Activated CD8-positive, alpha-beta T cell treated with anti-CD3 and anti-CD28 coated beads, Interleukin-2, amount 10 ng/mL, durations not matched to agents 7 days and 5 days (primary cell): ENCODE measurements around the gene DOCK8. TPM values are rescaled to one million over a fixed set of nuclear protein-coding genes. Genes with fewer than 3 reads are reported as not detected.

Experiments used
- ATAC-seq: fragments of 150-1000 bp; cut with Tn5 transposase; one replicate; pipeline ENCODE4 v1.10.0; 2021; ENCODE audit warnings: moderate library complexity
- CTCF ChIA-PET: fragments of 350-600 bp; sonication (Branson Sonifier 250); formaldehyde crosslinking; loops from one replicate; lab custom pipeline; 2021; ENCODE audit warnings: antibody characterized with exemption; lab: Charles Lee
- POLR2A ChIA-PET: fragments of 350-600 bp; sonication (Branson Sonifier 250); formaldehyde crosslinking; loops from one replicate; lab custom pipeline; 2021; ENCODE audit warnings: antibody characterized with exemption; lab: Charles Lee
- DNase-seq: peaks from one replicate; pipeline ENCODE4 v3.0.0-alpha.2; 2020
- H3K27ac Mint-ChIP-seq: one replicate; pipeline ENCODE4 v1.8.0; 2021; ENCODE audit warnings: mild to moderate bottlenecking, mixed read lengths
- H3K27me3 Mint-ChIP-seq: one replicate; pipeline ENCODE4 v1.8.0; 2021; ENCODE audit warnings: low read depth, mixed read lengths
- H3K36me3 Mint-ChIP-seq: one replicate; pipeline ENCODE4 v1.8.0; 2021; ENCODE audit warnings: low read depth, mixed read lengths
- H3K4me1 Mint-ChIP-seq: one replicate; pipeline ENCODE4 v1.8.0; 2021; ENCODE audit warnings: low read depth, mixed read lengths
- H3K4me3 Mint-ChIP-seq: one replicate; pipeline ENCODE4 v1.8.0; 2021; ENCODE audit warnings: mild to moderate bottlenecking, mixed read lengths
- H3K9me3 Mint-ChIP-seq: one replicate; pipeline ENCODE4 v1.8.0; 2022; ENCODE audit warnings: mixed read lengths; ENCODE audit not compliant: insufficient read depth
- total RNA-seq, 2 experiments: library from RNA; stranded (reverse); gene quantifications; one replicate each; pipeline ENCODE4 v1.2.3, GENCODE V29; 2021

Gene DOCK8
- total RNA-seq, 2 experiments from 2014 or later = 386 to 389 TPM

DNA sequence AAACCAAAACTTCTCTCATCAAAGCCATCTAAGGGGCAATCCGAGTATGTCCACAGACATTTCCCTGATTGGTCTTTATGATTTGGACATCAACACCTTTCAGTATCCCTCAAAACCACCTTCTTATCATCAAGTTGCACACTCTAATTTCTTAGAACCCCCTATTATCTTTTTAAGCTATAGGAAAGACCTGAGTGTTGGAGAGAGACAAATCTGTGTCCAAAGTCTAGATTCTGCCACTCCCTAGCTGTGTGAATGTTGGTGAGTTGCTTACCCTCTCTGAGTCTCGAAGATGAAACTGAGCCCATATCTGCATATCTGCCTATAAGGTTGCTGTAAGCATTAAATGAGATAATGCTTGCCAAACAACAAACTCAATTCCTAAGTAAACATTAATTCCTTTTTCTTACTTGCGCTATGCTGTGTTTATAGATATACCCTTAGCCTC is 159.1 kb downstream of the DOCK8 start:
- Mint-ChIP-seq H3K27me3 (no peaks in the 10 kb centered on the region), H3K36me3 (peaks cover 89% of the 10 kb centered on the region), H3K9me3 (no peaks in the 10 kb centered on the region), H3K4me1 (peaks cover 4% of the 10 kb centered on the region), H3K27ac (no peak overlapping the region), H3K4me3 (no peak overlapping the region)
- POLR2A ChIA-PET = no interaction called here
- DNase-seq = no peak
- CTCF ChIA-PET = no interaction called here
- no peak for ATAC-seq

DNA sequence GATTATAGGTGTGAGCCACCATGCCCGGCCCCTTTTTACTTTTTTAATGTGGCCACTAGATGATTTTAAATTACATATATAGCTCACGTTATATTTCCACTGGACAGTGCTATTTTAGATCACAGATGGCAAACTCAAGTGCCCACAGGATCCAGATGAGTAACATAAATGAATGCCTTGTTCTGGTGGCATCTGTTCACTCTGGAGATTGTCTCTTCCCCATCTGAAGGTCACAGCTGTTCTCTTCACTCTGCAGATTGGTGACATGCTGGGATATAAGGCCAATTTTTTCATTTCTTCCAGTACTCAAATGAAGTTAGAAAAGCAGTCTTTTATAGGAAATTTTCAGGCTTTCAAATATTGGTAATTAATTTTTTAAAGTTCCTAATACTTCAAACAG is 160.1 kb downstream of the DOCK8 start:
- peaks cover 91% of the 10 kb centered on the region for H3K36me3 Mint-ChIP-seq
- no peak for ATAC-seq
- DNase-seq = no peak
- H3K4me1 Mint-ChIP-seq = peaks cover 4% of the 10 kb centered on the region
- ChIA-PET CTCF (no interaction called here), POLR2A (no interaction called here)
- no peak overlapping the region for H3K27ac Mint-ChIP-seq
- no peaks in the 10 kb centered on the region for H3K9me3 Mint-ChIP-seq
- H3K4me3 Mint-ChIP-seq = no peak overlapping the region
- no peaks in the 10 kb centered on the region for H3K27me3 Mint-ChIP-seq

DNA sequence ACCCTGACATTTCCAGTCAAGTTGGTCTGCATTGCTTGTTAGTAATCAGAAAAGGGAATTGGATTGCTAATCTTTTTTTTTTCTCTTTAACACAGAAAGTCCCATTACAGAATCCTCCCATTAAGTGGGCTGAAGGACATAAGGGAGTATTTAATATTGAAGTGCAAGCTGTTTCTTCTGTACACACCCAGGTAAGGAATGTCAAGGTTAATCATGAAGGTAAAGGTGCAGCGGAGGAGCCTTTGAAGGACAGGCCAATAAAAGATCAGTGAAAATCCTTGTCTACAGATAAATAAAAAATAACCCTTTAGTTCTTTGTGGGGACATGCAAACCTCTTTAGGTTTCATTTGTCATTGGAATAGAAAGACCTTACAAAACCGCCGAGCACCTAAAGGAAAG is 161.4 kb downstream of the DOCK8 start:
- CTCF ChIA-PET = no interaction called here
- H3K4me1 Mint-ChIP-seq = peaks cover 4% of the 10 kb centered on the region
- ATAC-seq = no peak
- no peaks in the 10 kb centered on the region for H3K9me3 Mint-ChIP-seq
- H3K27me3 Mint-ChIP-seq = no peaks in the 10 kb centered on the region
- DNase-seq = no peak
- POLR2A ChIA-PET = no interaction called here
- H3K27ac Mint-ChIP-seq = no peak overlapping the region
- H3K36me3 Mint-ChIP-seq = peaks cover 82% of the 10 kb centered on the region
- no peak overlapping the region for H3K4me3 Mint-ChIP-seq

DNA sequence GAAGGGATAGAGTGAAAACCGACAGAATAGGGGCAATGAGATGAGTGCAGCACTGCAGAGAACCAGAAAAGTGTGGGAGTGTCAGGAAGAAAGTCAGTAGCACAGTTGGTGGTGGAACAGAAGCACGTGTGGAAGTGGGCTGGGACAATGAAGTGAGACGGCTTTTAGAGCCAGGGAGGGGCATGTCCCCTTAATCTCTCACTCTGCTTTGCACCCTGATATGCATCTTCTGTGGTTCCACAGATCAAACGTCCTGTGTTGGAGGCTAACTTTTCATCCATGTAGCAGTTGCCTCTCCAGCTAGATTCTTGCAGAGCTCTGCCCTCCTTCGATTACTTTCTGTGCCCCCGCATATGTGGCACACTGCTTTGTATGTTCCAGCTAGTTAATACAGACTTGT is 163.6 kb downstream of the DOCK8 start:
- DNase-seq = no peak
- Mint-ChIP-seq H3K36me3 (peaks cover 76% of the 10 kb centered on the region), H3K9me3 (no peaks in the 10 kb centered on the region), H3K27ac (peak overlapping the region; percentile 23), H3K27me3 (no peaks in the 10 kb centered on the region), H3K4me3 (no peak overlapping the region), H3K4me1 (peaks cover 4% of the 10 kb centered on the region)
- peak; percentile 33 for ATAC-seq
- POLR2A ChIA-PET = interaction anchor here (0.9 kb wide), 1 partner anchor 90 kb away, joined by 3 read pairs; no protein-coding TSS in a partner anchor
- CTCF ChIA-PET = no interaction called here

DNA sequence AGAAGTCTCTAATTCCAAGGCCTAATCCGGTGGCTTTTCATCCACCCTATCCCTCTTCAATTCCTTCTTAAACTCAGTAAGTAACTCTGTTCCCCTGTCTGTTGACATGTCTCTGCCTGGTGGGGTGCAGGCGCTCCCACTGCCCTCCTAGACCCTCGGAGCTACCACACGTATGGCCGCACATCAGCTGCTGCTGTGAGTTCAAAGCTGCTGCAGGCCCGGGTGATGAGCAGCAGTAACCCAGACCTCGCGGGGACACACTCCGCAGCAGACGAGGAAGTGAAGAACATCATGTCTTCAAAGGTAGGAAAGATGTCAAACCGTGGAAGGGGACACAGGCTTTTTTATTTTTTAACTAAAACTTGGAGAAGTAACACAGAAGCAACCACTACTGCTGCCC is 167.7 kb downstream of the DOCK8 start:
- Mint-ChIP-seq H3K27ac (peak overlapping the region; percentile 32), H3K9me3 (no peaks in the 10 kb centered on the region), H3K4me3 (no peak overlapping the region), H3K27me3 (no peaks in the 10 kb centered on the region), H3K4me1 (peaks cover 4% of the 10 kb centered on the region), H3K36me3 (peaks cover 68% of the 10 kb centered on the region)
- DNase-seq (no peak), ATAC-seq (no peak)
- ChIA-PET POLR2A (no interaction called here), CTCF (interaction anchor here (0.9 kb wide), 1 partner anchor 11 kb away, joined by 4 read pairs; no protein-coding TSS in a partner anchor)

DNA sequence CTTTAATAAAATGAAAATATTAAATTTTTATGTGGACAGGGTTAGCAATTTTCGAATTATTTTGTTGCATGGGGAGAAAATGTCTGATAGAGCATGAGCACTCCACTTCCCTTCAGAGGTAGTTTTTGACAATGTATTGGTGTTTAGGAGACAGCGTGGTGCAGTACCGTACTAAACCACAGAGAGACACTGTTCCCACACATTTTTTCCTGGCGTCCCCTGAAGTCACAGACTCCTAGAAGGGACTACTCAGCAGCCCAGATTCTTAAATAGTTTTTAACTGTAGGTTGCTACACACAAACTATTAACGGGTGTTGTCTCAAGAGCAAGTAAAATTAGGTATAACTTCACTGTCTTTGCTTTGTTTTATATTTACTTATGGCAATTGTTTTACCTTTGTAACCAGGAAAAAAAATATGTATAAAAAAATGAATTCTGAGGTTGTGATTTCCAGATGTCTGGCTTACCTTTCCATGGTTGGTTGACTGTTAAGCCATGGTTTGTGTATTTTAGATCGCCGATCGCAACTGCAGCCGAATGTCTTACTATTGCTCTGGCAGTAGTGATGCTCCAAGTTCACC is 171.2 kb downstream of the DOCK8 start:
- H3K4me3 Mint-ChIP-seq = no peak overlapping the region
- ChIA-PET CTCF (interaction anchor here (1.3 kb wide), 1 partner anchor 15 kb away, joined by 4 read pairs; no protein-coding TSS in a partner anchor), POLR2A (no interaction called here)
- peaks cover 73% of the 10 kb centered on the region for H3K36me3 Mint-ChIP-seq
- no peaks in the 10 kb centered on the region for H3K9me3 Mint-ChIP-seq
- ATAC-seq (no peak), DNase-seq (peak; percentile 33)
- H3K27ac Mint-ChIP-seq = no peak overlapping the region
- H3K27me3 Mint-ChIP-seq = no peaks in the 10 kb centered on the region
- no peaks in the 10 kb centered on the region for H3K4me1 Mint-ChIP-seq

DNA sequence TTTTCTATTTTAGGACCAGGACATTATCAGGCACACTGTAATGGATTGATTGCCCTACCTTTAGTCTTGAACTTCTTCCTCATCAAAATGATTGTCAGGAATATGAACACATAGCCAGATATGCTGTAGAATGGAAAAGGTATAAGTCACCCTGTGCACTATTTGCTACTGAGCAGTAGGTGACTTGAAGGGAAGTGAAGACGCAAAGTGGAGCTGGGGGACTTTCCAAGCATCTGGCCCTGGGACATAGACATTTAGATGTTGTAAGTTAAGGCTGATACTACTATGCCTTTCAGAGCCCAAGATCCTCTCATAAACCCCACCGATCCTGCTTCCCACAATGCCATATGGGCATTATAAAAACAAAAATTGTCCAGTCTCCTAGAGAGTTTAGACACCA is 174.5 kb downstream of the DOCK8 start:
- ATAC-seq (no peak), DNase-seq (no peak)
- Mint-ChIP-seq H3K4me3 (no peak overlapping the region), H3K27me3 (no peaks in the 10 kb centered on the region), H3K36me3 (peaks cover 73% of the 10 kb centered on the region), H3K4me1 (no peaks in the 10 kb centered on the region), H3K27ac (no peak overlapping the region), H3K9me3 (no peaks in the 10 kb centered on the region)
- ChIA-PET CTCF (interaction anchor here (1.3 kb wide), 1 partner anchor 17 kb away, joined by 3 read pairs; no protein-coding TSS in a partner anchor), POLR2A (no interaction called here)

DNA sequence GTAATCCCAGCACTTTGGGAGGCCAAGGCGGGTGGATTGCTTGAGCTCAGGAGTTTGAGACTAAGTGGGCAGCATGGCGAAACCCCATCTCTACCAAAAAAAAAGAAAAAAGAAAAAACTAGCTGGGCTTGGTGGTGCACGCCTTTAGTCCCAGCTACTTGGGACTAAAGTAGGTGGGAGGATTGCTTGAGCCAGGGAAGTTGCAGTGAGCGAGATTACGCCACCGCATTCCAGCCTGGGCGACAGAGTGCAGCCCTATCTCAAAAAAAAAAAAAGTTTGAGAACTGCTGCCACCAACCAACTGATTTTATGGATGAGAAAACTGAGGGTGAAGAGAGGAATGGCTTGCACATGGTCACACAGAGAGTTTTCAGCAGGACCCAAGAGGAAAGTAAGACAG is 175.1 kb downstream of the DOCK8 start:
- no peak overlapping the region for H3K4me3 Mint-ChIP-seq
- DNase-seq = no peak
- H3K4me1 Mint-ChIP-seq = no peaks in the 10 kb centered on the region
- no peaks in the 10 kb centered on the region for H3K9me3 Mint-ChIP-seq
- ChIA-PET CTCF (no interaction called here), POLR2A (interaction anchor here (0.6 kb wide), 1 partner anchor 374 kb away, joined by 3 read pairs; no protein-coding TSS in a partner anchor)
- H3K36me3 Mint-ChIP-seq = peaks cover 74% of the 10 kb centered on the region
- H3K27ac Mint-ChIP-seq = peak overlapping the region; percentile 50
- H3K27me3 Mint-ChIP-seq = no peaks in the 10 kb centered on the region
- no peak for ATAC-seq

DNA sequence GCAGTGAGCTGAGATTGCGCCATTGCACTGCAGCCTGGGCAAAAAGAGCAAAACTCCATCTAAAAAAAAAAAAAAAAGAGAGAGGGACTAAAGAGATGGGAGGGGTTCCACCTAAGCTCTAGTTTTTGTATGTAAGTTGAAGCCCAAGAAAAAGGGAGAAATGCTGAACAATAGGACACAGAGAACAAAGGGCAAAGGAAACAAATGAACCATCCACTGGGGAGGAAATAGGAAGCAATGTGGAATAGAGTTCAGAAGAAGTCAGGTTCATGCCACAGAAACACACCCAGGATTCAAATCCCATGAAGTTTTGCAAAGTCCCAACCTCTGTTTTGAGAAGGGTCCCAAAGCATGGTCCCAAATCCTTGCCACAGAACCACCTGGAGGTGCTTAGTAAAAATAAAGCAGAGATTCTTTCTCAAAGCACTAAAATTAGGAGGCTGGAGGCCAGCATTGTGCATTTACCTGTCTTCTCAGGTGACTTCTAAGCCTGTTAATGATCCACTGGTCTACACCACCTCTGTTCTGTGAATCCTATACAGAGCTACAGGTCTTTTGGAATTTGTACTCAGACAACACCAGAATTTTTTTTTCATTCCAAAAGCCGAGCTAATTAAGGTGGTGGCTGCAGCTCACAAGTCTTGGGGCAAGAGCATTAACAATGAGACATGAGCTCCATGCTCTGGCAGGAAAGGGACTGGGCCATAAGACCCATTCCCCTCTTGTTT is 177.6 kb downstream of the DOCK8 start:
- no peak overlapping the region for H3K4me3 Mint-ChIP-seq
- CTCF ChIA-PET = no interaction called here
- H3K27ac Mint-ChIP-seq = no peak overlapping the region

DNA sequence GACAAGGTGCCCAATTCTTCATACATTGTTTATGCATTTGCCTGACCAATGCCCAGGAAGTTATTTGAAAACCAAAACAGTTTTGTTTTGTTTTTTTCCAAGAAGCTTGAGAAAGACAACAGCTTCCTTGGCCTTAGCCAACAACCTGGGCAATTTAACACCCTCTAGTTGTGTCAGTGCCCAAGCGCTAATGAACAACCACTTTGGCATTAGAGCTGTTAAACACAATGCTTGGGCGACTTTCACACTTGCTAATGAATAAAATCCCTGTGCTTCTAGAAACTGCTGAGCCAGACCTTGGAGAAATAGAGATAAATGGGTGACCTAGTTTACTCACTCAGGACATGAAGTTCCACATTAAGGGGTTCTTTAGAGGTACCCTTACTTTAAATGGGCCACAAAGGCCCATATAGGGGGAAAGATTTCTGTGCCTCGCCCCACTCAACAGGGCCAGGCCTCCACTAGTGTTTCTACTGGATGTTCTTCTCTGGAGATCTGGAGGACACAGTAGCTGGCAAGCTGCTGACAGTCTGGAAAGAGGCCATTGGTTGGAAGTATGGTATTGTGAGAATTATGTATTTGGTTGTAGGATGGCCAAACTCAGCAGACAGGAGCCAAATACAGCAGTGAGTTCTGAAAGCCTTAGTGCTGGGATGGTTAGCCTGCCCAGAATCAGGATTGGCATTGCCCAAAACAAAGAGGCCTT is 179.8 kb downstream of the DOCK8 start:
- Mint-ChIP-seq H3K36me3 (peaks cover 74% of the 10 kb centered on the region), H3K9me3 (peaks cover 7% of the 10 kb centered on the region), H3K4me1 (no peaks in the 10 kb centered on the region), H3K27ac (peak overlapping the region; percentile 70), H3K27me3 (no peaks in the 10 kb centered on the region), H3K4me3 (no peak overlapping the region)
- ChIA-PET POLR2A (no interaction called here), CTCF (interaction anchor here (1.5 kb wide), 1 partner anchor 10 kb away, joined by 5 read pairs; no protein-coding TSS in a partner anchor)
- ATAC-seq (no peak), DNase-seq (no peak)

More for the DNA sequence above, 177.6 kb downstream of the DOCK8 start:
- ATAC-seq = no peak
- Mint-ChIP-seq H3K27me3 (no peaks in the 10 kb centered on the region), H3K4me1 (no peaks in the 10 kb centered on the region), H3K36me3 (peaks cover 72% of the 10 kb centered on the region), H3K9me3 (no peaks in the 10 kb centered on the region)
- no peak for DNase-seq
- POLR2A ChIA-PET = no interaction called here

DNA sequence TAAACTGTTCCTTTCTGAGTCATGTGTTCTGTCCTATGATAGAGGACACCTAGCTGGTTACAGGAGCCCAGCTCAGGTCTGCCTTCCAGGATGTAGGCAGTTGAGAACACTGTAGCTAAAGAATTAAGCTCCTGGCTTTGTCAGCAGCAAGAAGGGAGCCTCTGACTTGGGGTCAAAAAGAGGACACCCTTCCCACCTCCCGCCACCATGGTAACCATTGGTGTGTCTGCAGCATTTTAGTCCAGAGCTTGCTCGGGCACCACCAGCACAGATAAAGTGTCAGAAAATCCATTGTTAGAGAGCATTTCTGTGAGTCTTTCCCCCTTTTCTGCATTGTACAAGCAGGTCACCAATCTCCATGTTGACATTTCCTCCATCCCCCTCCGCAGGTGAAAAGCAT is 181.7 kb downstream of the DOCK8 start:
- Mint-ChIP-seq H3K9me3 (peaks cover 7% of the 10 kb centered on the region), H3K36me3 (peaks cover 65% of the 10 kb centered on the region), H3K4me3 (no peak overlapping the region), H3K27ac (no peak overlapping the region), H3K27me3 (no peaks in the 10 kb centered on the region), H3K4me1 (no peaks in the 10 kb centered on the region)
- POLR2A ChIA-PET = no interaction called here
- ATAC-seq (no peak), DNase-seq (no peak)
- CTCF ChIA-PET = no interaction called here

DNA sequence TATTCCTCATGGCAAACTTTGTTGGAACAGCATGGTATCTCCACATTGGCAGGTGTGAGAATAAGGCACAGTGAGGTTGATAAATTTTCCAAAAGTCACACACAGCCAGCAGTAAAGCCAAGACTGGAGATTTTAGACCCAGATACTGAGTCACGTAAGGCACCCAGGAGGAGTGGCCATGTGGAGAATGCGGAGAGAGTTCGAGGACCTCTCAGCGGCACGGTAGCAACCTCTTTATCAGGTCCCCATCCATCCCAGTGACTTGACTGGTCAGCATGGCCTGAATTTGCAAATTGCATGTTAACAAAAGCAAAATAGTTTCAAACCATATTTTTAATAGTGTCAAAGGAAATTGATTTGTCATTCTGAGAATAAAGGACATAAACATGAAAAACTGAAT is 183.4 kb downstream of the DOCK8 start:
- Mint-ChIP-seq H3K27ac (no peak overlapping the region), H3K36me3 (peaks cover 75% of the 10 kb centered on the region), H3K9me3 (peaks cover 7% of the 10 kb centered on the region), H3K27me3 (no peaks in the 10 kb centered on the region), H3K4me1 (no peaks in the 10 kb centered on the region), H3K4me3 (no peak overlapping the region)
- no peak for DNase-seq
- ATAC-seq = no peak
- CTCF ChIA-PET = no interaction called here
- POLR2A ChIA-PET = no interaction called here
